ENCODE data around the gene GRB10.

GRCh38 chr7:50587737-50588136, 195.0 kb downstream of the GRB10 start:
- TF ChIP-seq POLR2A (IDR thresholded peaks at IDR 0.05), result no peak
- TF ChIP-seq, protein P1, sequence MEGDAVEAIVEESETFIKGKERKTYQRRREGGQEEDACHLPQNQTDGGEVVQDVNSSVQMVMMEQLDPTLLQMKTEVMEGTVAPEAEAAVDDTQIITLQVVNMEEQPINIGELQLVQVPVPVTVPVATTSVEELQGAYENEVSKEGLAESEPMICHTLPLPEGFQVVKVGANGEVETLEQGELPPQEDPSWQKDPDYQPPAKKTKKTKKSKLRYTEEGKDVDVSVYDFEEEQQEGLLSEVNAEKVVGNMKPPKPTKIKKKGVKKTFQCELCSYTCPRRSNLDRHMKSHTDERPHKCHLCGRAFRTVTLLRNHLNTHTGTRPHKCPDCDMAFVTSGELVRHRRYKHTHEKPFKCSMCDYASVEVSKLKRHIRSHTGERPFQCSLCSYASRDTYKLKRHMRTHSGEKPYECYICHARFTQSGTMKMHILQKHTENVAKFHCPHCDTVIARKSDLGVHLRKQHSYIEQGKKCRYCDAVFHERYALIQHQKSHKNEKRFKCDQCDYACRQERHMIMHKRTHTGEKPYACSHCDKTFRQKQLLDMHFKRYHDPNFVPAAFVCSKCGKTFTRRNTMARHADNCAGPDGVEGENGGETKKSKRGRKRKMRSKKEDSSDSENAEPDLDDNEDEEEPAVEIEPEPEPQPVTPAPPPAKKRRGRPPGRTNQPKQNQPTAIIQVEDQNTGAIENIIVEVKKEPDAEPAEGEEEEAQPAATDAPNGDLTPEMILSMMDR (IDR thresholded peaks at IDR 0.05), result no peak

Measured in uterus (tissue), 2 donors.